Ovary (tissue), 9 donors: ENCODE results near the gene IQSEC1. TPM values are rescaled to one million over a fixed set of nuclear protein-coding genes. Genes with fewer than 3 reads are reported as not detected.

Source experiments
- DNase-seq, 5 donors: peaks; one replicate each; pipeline ENCODE4 v3.0.0-alpha.2; 2019 to 2020
- H3K27ac ChIP-seq, 2 donors: fragments of 200-600 bp; one replicate each; pipeline versions ENCODE4 v1.5.1 to v1.8.0; 2019 to 2022
- H3K27me3 ChIP-seq: fragments of 200-600 bp; one replicate; pipeline ENCODE4 v1.8.0; 2022
- H3K36me3 ChIP-seq: fragments of 200-600 bp; sonication (generic); one replicate; pipeline ENCODE4 v1.5.1; 2019
- H3K4me1 ChIP-seq: one replicate; pipeline ENCODE4 v1.8.1; 2013; ENCODE audit warnings: mild to moderate bottlenecking, moderate library complexity; ENCODE audit not compliant: insufficient read depth
- H3K4me3 ChIP-seq: fragments of 200-600 bp; sonication (generic); one replicate; pipeline ENCODE4 v1.5.1; 2017
- H3K9me3 ChIP-seq, 2 donors: fragments of 200-600 bp in 1 of 2; sonication (generic) in 1 of 2; one replicate each; pipeline versions ENCODE4 v1.5.1 to v1.8.1; 2013 to 2019; ENCODE audit warnings: mild to moderate bottlenecking in 1 of 2, moderate library complexity in 1 of 2
- EP300 ChIP-seq: sonication (generic); formaldehyde crosslinking; IDR thresholded peaks from one replicate; pipeline ENCODE4 v1.6.1; 2017; ENCODE audit warnings: antibody characterized with exemption
- POLR2A ChIP-seq: fragments of 450-650 bp; IDR thresholded peaks from one replicate; pipeline ENCODE4 v1.6.1; 2017; ENCODE audit warnings: antibody characterized with exemption, mild to moderate bottlenecking, moderate library complexity
- WGBS, 3 donors: extraction: QIAGEN DNeasy Blood & Tissue Kit in 1 of 3; methylation state at CpG; one replicate each; pipeline versions ENCODE4 v1.1.5 to v1.1.7; 2013 to 2017; 5-methylcytosine and 5-hydroxymethylcytosine counted together
- intact Hi-C, 4 donors: fragments of 100-400 bp; cut with DNase I; formaldehyde crosslinking; loops; one replicate each; pipeline versions ENCODE4 v1.11.0 to v1.15.1; 2022 to 2023
- polyA plus RNA-seq, 2 donors: library from polyadenylated mRNA; stranded (reverse); fragments of 200-250 nt in 1 of 2; fragments of 350-450 nt in 1 of 2; fragmentation: Illumina TruSeq in 1 of 2; extraction: RNeasy Lipid Tissue Mini Kit (QIAGEN cat#74804) in 1 of 2; gene quantifications; one replicate each; pipeline ENCODE4 v1.2.3, GENCODE V29; 2013 to 2014
- total RNA-seq, 7 donors: library from RNA; depleted of rRNA in 2 of 7; stranded (reverse); fragments of >200 nt in 2 of 7; fragmentation: NEBNext Ultra II Directional in 3 of 7; extraction: Animal tissue kit (Norgen Biotek cat#: 25700) in 3 of 7; gene quantifications; one replicate each; pipeline versions ENCODE4 v1.1.0 to v1.2.4, GENCODE V29; 2016 to 2023
- TF ChIP-seq, protein P1 (sequence below), 3 donors: fragments of 450-650 bp in 2 of 3; fragments of 200-600 bp in 1 of 3; IDR thresholded peaks; one replicate each; pipeline versions ENCODE4 v1.5.1 to v1.8.0; 2016 to 2022; ENCODE audit warnings: antibody characterized with exemption in 3 of 3, mild to moderate bottlenecking in 1 of 3
- donor health status: DM: no; HTN: no; CAD: no; lungs with moderate emphysema.
- donor health status: DM: no; HTN: no; CAD: no.
- donor health status: Bipolar disorder and iron deficiency.
- donor health status: DM: yes; HTN: yes; CAD: no.
- donor health status: DM: no; HTN: no; CAD: no.
- donor health status: DM: yes; HTN: yes; CAD: no.

The IQSEC1 gene
- total and polyA plus RNA-seq, 9 donors = 20.9 to 55.4 (median 45.1) TPM

DNA sequence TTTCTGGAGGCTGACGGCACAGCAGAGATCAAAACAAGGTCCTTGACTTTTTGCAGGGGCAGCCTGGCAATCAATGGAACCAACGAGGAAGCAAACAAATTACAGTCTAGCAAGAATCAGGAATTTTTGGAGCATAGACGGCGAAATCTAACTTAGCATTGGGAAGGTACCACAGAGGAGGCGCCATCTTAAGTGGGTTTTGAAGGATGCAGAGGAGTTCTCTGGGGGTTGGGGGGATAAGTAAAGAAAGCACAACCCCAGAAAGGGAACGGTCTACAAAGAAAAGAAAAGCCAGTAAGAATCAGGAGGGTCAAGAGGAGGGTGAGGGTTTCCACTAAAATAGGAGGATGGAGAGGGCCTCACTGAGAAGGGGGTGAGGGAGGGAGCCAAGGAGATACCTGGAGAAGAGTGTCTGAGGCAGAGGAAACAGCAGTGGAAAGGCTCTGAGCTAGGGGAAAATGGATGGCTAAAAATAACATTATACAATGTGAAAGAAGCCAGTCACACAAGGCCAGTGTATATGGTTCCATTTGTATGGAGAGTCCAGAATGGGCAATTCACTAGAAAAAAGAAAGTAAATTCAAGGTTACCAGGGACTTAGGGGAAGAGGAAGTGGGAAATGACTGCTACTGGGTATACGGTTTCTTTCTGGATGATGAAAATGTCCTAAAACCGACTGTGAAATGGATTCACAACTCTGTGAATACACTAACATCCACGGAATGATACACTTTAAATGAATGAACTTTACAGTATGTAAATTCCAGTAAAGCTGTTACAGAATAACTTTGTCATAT is 25.2 kb upstream of the IQSEC1 start:
- no peak overlapping the region for H3K4me3 ChIP-seq
- no peak for DNase-seq
- H3K36me3 ChIP-seq = no peaks in the 10 kb centered on the region
- H3K9me3 ChIP-seq = no peaks in the 10 kb centered on the region
- WGBS, 3 donors = 85 to 89% (median 88%) methylated on average over 9 of the region's 9 CpGs
- intact Hi-C loops = loop anchor here in 1 of 4 donors (5.0 kb wide), 1 partner anchor 359 kb away; no protein-coding TSS in a partner anchor
- TF ChIP-seq EP300 (no peak), POLR2A (no peak)
- TF ChIP-seq, protein P1, sequence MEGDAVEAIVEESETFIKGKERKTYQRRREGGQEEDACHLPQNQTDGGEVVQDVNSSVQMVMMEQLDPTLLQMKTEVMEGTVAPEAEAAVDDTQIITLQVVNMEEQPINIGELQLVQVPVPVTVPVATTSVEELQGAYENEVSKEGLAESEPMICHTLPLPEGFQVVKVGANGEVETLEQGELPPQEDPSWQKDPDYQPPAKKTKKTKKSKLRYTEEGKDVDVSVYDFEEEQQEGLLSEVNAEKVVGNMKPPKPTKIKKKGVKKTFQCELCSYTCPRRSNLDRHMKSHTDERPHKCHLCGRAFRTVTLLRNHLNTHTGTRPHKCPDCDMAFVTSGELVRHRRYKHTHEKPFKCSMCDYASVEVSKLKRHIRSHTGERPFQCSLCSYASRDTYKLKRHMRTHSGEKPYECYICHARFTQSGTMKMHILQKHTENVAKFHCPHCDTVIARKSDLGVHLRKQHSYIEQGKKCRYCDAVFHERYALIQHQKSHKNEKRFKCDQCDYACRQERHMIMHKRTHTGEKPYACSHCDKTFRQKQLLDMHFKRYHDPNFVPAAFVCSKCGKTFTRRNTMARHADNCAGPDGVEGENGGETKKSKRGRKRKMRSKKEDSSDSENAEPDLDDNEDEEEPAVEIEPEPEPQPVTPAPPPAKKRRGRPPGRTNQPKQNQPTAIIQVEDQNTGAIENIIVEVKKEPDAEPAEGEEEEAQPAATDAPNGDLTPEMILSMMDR (IDR thresholded peaks at IDR 0.05) = no peak
- no peaks in the 10 kb centered on the region for H3K4me1 ChIP-seq
- H3K27me3 ChIP-seq = no peaks in the 10 kb centered on the region
- H3K27ac ChIP-seq = no peak overlapping the region

DNA sequence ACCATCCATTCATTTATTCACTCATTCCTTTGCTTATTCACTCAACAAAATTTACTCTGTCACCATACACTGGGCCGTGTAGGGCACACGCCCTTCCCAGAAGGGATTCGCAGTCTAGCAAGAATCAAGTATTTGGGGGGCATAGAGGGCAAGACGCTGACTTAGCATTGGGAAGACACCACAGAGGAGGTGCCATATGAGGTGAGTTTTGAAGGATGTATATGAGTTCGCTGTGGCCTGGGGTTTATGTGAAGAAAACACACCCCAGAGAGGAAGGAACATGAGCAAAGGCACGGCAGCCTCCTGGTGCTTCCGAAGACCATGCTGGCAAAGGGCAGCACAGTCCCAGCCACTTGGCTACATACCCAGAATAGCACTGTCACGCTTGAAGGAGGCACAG is 23.1 kb upstream of the IQSEC1 start:
- no peak for DNase-seq
- TF ChIP-seq, protein P1 (IDR thresholded peaks at IDR 0.05) = no peak
- TF ChIP-seq POLR2A = no peak
- no peak for TF ChIP-seq EP300
- WGBS, 3 donors = 90 to 95% (median 95%) methylated on average over 8 of the region's 8 CpGs
- H3K9me3 ChIP-seq = no peaks in the 10 kb centered on the region
- H3K36me3 ChIP-seq = no peaks in the 10 kb centered on the region
- H3K27me3 ChIP-seq = no peaks in the 10 kb centered on the region
- H3K27ac ChIP-seq = no peak overlapping the region
- intact Hi-C loops = loop anchor here in 1 of 4 donors (5.0 kb wide), 1 partner anchor 361 kb away; no protein-coding TSS in a partner anchor
- peaks cover 3% of the 10 kb centered on the region for H3K4me1 ChIP-seq
- no peak overlapping the region for H3K4me3 ChIP-seq

DNA sequence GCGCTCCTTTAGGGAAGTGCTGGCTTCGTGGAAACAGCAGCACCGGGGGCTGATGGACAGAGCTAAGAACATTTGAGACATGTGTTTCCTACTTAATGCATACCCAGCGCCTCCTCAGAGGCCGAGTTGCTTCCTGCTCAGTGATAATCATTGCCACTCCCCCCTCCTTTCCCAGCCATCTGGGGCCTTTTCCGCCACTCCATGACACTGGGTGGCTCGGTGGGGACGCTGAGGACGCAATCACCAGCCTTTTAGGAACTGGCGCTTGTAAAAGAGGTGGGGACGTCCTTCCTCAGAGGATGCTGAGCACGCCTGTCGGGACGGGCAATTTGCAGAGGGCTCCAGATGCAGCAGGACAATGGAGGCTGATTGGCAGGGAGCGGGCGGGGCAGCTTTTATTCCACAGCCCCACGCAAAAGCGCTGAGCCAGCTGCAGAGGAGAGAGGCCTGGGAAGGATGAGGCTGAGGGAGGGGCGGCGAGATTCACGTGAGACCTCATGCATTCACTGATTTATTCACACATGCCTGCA is 22.2 kb upstream of the IQSEC1 start:
- H3K27ac ChIP-seq = no peak overlapping the region
- H3K4me1 ChIP-seq = peaks cover 3% of the 10 kb centered on the region
- H3K27me3 ChIP-seq = no peaks in the 10 kb centered on the region
- intact Hi-C loops = loop anchor here in 1 of 4 donors (5.0 kb wide), 1 partner anchor 362 kb away; no protein-coding TSS in a partner anchor
- no peak for DNase-seq
- TF ChIP-seq, protein P1 (IDR thresholded peaks at IDR 0.05) = no peak
- no peak for TF ChIP-seq EP300
- no peak for TF ChIP-seq POLR2A
- no peaks in the 10 kb centered on the region for H3K9me3 ChIP-seq
- no peaks in the 10 kb centered on the region for H3K36me3 ChIP-seq
- 51 to 57% (median 55%) methylated on average over 21 of the region's 21 CpGs for WGBS, 3 donors
- H3K4me3 ChIP-seq = no peak overlapping the region

DNA sequence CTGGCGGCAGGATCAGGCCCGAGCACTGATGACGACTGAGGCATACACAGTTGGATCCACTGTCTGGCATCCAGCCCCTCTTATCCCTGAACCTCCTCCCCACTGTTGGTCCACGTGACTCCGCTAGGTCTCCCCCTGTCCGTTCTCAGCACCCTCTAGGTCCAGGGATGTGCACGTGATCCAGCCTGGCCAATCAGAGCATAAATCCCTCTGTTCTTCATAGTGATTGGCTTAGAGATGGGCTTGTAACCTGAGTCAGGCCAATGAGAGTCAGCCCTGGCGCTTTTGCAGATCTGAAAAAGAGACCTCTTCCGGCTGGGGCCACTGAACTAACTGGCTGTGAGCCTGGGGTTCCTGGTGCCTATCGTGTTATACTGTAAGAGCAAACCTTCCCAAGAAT is 20.5 kb upstream of the IQSEC1 start:
- H3K9me3 ChIP-seq = no peaks in the 10 kb centered on the region
- no peaks in the 10 kb centered on the region for H3K27me3 ChIP-seq
- DNase-seq = no peak
- H3K36me3 ChIP-seq = no peaks in the 10 kb centered on the region
- TF ChIP-seq EP300 = no peak
- TF ChIP-seq, protein P1 (IDR thresholded peaks at IDR 0.05) = no peak
- TF ChIP-seq POLR2A = no peak
- H3K4me3 ChIP-seq = no peak overlapping the region
- intact Hi-C loops = loop anchor here (2.0 to 5.0 kb wide), 4 partner anchors 359 to 564 kb away; no protein-coding TSS in a partner anchor
- H3K27ac ChIP-seq = peak overlapping the region in 1 of 2 donors; percentile 64
- H3K4me1 ChIP-seq = peaks cover 3% of the 10 kb centered on the region
- 63 to 70% (median 68%) methylated on average over 10 of the region's 10 CpGs for WGBS, 3 donors
